H1 (cell line): Measurements from ENCODE around the gene LEKR1. TPM values are rescaled to one million over a fixed set of nuclear protein-coding genes. Genes with fewer than 3 reads are reported as not detected.

Experiments
- CTCF ChIA-PET: fragments of 300-600 bp; sonication (Branson Sonifier 250); formaldehyde crosslinking; loops from one replicate; lab custom pipeline; 2021; ENCODE audit not compliant: partially characterized antibody; lab: Charles Lee
- POLR2A ChIA-PET: fragments of 300-600 bp; sonication (Branson Sonifier 250); formaldehyde crosslinking; loops from one replicate; lab custom pipeline; 2021; ENCODE audit warnings: inconsistent platforms; ENCODE audit not compliant: partially characterized antibody; lab: Charles Lee
- DNase-seq, 2 experiments: peaks; one replicate each; pipeline versions ENCODE4 v3.0.0 to v3.0.0-alpha.2; 2010 to 2022; ENCODE audit warnings: low spot score in 2 of 2, low read depth in 1 of 2, mixed read lengths in 1 of 2
- FAIRE-seq: peaks from 2 replicates; lab custom pipeline; 2011; peaks lifted over from hg19 to GRCh38; lab: Jason Lieb, UNC
- H2AFZ ChIP-seq: 2 replicates; pipeline ENCODE4 v1.8.1; 2012; ENCODE audit warnings: low read length, inconsistent platforms
- H2AK5ac ChIP-seq: 2 replicates; pipeline ENCODE4 v1.6.1; 2013; ENCODE audit warnings: low read depth, low read length
- H2BK120ac ChIP-seq: replicated peaks from 2 replicates; pipeline ENCODE3; 2013; ENCODE audit warnings: low read depth, low read length, inconsistent platforms
- H2BK12ac ChIP-seq: 2 replicates; pipeline ENCODE4 v1.6.1; 2013; ENCODE audit warnings: low read depth, low read length
- H2BK15ac ChIP-seq: 2 replicates; pipeline ENCODE4 v1.6.1; 2013; ENCODE audit warnings: low read length
- H2BK20ac ChIP-seq: 2 replicates; pipeline ENCODE4 v1.6.1; 2013; ENCODE audit warnings: low read length
- H2BK5ac ChIP-seq: 2 replicates; pipeline ENCODE4 v1.6.1; 2013; ENCODE audit warnings: low read depth, low read length
- H3K14ac ChIP-seq: 2 replicates; pipeline ENCODE4 v1.6.1; 2013; ENCODE audit warnings: inconsistent platforms; ENCODE audit not compliant: insufficient read length
- H3K18ac ChIP-seq: 2 replicates; pipeline ENCODE4 v1.6.1; 2013; ENCODE audit warnings: low read length; ENCODE audit errors: extremely low read depth
- H3K23ac ChIP-seq: 2 replicates; pipeline ENCODE4 v1.6.1; 2013; ENCODE audit warnings: inconsistent platforms; ENCODE audit not compliant: insufficient read length
- H3K23me2 ChIP-seq: 2 replicates; pipeline ENCODE4 v1.6.1; 2013; ENCODE audit warnings: low read depth, low read length
- H3K27ac ChIP-seq: 2 replicates; pipeline ENCODE4 v1.6.1; 2011; ENCODE audit warnings: low read depth, low read length, inconsistent platforms
- H3K27me3 ChIP-seq, 4 experiments: replicated peaks in 1 of 4; 1 replicate in 1 of 4; 2 replicates in 3 of 4; pipeline versions ENCODE4 v1.6.1 to v1.8.1; 2011 to 2013; ENCODE audit warnings: low read length in 3 of 4, mild to moderate bottlenecking in 3 of 4, inconsistent platforms in 2 of 4, mixed read lengths in 2 of 4, moderate library complexity in 1 of 4; ENCODE audit not compliant: control insufficient read depth in 3 of 4, insufficient read depth in 3 of 4; ENCODE audit errors: extremely low read depth in 1 of 4
- H3K36me3 ChIP-seq, 4 experiments: 2 replicates each; pipeline versions ENCODE4 v1.6.1 to v1.8.1; 2011 to 2013; ENCODE audit warnings: mild to moderate bottlenecking in 4 of 4, low read length in 3 of 4, moderate library complexity in 2 of 4, control low read depth in 1 of 4, inconsistent platforms in 1 of 4; ENCODE audit not compliant: insufficient read depth in 4 of 4, control insufficient read depth in 2 of 4
- H3K4ac ChIP-seq: replicated peaks from 2 replicates; pipeline ENCODE3; 2013; ENCODE audit warnings: low read length, low read depth, mixed read lengths, inconsistent platforms; ENCODE audit not compliant: insufficient read length
- H3K4me1 ChIP-seq, 4 experiments: replicated peaks in 1 of 4; 1 replicate in 1 of 4; 2 replicates in 3 of 4; pipeline versions ENCODE4 v1.6.1 to v1.8.1; 2011 to 2013; ENCODE audit warnings: low read length in 3 of 4, inconsistent platforms in 2 of 4, mixed read lengths in 1 of 4; ENCODE audit not compliant: insufficient read depth in 4 of 4, control insufficient read depth in 3 of 4
- H3K4me2 ChIP-seq, 2 experiments: 2 replicates each; pipeline versions ENCODE4 v1.6.1 to v1.8.1; 2011 to 2013; ENCODE audit warnings: low read depth in 2 of 2, low read length in 2 of 2, control low read depth in 1 of 2, inconsistent platforms in 1 of 2, mild to moderate bottlenecking in 1 of 2; ENCODE audit not compliant: insufficient read depth in 1 of 2
- H3K4me3 ChIP-seq, 4 experiments: fragments of 200-600, 300-600 bp in 1 of 4; sonication (generic), shearing (Covaris generic), sonication (Bioruptor Twin) in 1 of 4; 2 replicates each; pipeline versions ENCODE4 v1.5.1 to v1.8.1; 2011 to 2016; ENCODE audit warnings: low read length in 4 of 4, low read depth in 3 of 4, control low read depth in 2 of 4, inconsistent platforms in 2 of 4, mild to moderate bottlenecking in 2 of 4, mixed read lengths in 1 of 4, moderate library complexity in 1 of 4; ENCODE audit not compliant: insufficient read depth in 2 of 4; ENCODE audit errors: extremely low read depth in 1 of 4
- H3K56ac ChIP-seq: replicated peaks from 2 replicates; pipeline ENCODE3; 2013; ENCODE audit warnings: low read depth, mild to moderate bottlenecking, mixed read lengths, low read length, inconsistent platforms; ENCODE audit not compliant: insufficient read length
- H3K79me1 ChIP-seq: 2 replicates; pipeline ENCODE4 v1.6.1; 2013; ENCODE audit warnings: low read depth, low read length, control low read depth
- H3K79me2 ChIP-seq, 2 experiments: 2 replicates each; pipeline versions ENCODE4 v1.6.1 to v1.8.1; 2012 to 2013; ENCODE audit warnings: low read length in 2 of 2, mild to moderate bottlenecking in 2 of 2, inconsistent platforms in 1 of 2; ENCODE audit not compliant: insufficient read depth in 2 of 2, control insufficient read depth in 1 of 2
- H3K9ac ChIP-seq, 4 experiments: replicated peaks in 1 of 4; 1 replicate in 1 of 4; 2 replicates in 3 of 4; pipeline versions ENCODE4 v1.6.1 to v1.8.1; 2011 to 2013; ENCODE audit warnings: low read depth in 3 of 4, low read length in 3 of 4, control low read depth in 2 of 4, mild to moderate bottlenecking in 2 of 4, moderate library complexity in 2 of 4, inconsistent platforms in 1 of 4; ENCODE audit errors: extremely low read depth in 1 of 4
- H3K9me3 ChIP-seq, 2 experiments: 2 replicates each; pipeline versions ENCODE4 v1.6.1 to v1.8.1; 2012 to 2013; ENCODE audit warnings: mild to moderate bottlenecking in 2 of 2, moderate library complexity in 2 of 2, control low read depth in 1 of 2, inconsistent platforms in 1 of 2, low read depth in 1 of 2, low read length in 1 of 2, mixed read lengths in 1 of 2; ENCODE audit not compliant: insufficient read depth in 2 of 2
- H4K20me1 ChIP-seq, 2 experiments: replicated peaks in 1 of 2; 2 replicates each; pipeline versions ENCODE3 to v1.8.1; 2011 to 2013; ENCODE audit warnings: inconsistent platforms in 2 of 2, low read length in 2 of 2, mild to moderate bottlenecking in 1 of 2; ENCODE audit not compliant: insufficient read depth in 2 of 2, control insufficient read depth in 1 of 2
- H4K5ac ChIP-seq: 2 replicates; pipeline ENCODE4 v1.6.1; 2013; ENCODE audit warnings: low read length, low read depth, mixed read lengths, inconsistent platforms; ENCODE audit not compliant: insufficient read length
- H4K8ac ChIP-seq: 2 replicates; pipeline ENCODE4 v1.8.0; 2013; ENCODE audit warnings: mild to moderate bottlenecking, moderate library complexity, low read length, inconsistent platforms; ENCODE audit not compliant: insufficient read depth; ENCODE audit errors: extremely low read depth
- H4K91ac ChIP-seq: replicated peaks from 2 replicates; pipeline ENCODE3; 2013; ENCODE audit warnings: low read length, mixed read lengths, inconsistent platforms; ENCODE audit not compliant: insufficient read length
- BRCA1 ChIP-seq: IDR thresholded peaks from 2 replicates; pipeline ENCODE4 v1.6.1; 2012; ENCODE audit warnings: low read depth, low read length, improper control_type of control experiment
- CBX5 ChIP-seq: fragments of 300-800, 300-1000 bp; sonication (generic); IDR thresholded peaks from 2 replicates; pipeline ENCODE4 v1.7.1; 2016; ENCODE audit warnings: antibody characterized with exemption, low read length, low read depth
- CBX8 ChIP-seq: fragments of 300-800, 300-1000 bp; sonication (generic); IDR thresholded peaks from 2 replicates; pipeline ENCODE4 v1.7.1; 2016; ENCODE audit warnings: low read depth, low read length, borderline replicate concordance
- E2F6 ChIP-seq: IDR thresholded peaks from 2 replicates; pipeline ENCODE4 v1.6.1; 2012; ENCODE audit warnings: inconsistent platforms
- HDAC6 ChIP-seq: IDR thresholded peaks from one replicate; pipeline ENCODE4 v1.7.1; 2012; ENCODE audit warnings: low read depth, mild to moderate bottlenecking, inconsistent platforms, low read length, moderate library complexity
- JUN ChIP-seq: IDR thresholded peaks from 2 replicates; pipeline ENCODE4 v1.6.1; 2011; ENCODE audit warnings: low read depth, mild to moderate bottlenecking, improper control_type of control experiment, low read length
- PHF8 ChIP-seq: fragments of 200-600 bp; sonication (generic); conservative IDR thresholded peaks from 2 replicates; pipeline ENCODE4 v1.7.1; 2012; ENCODE audit warnings: low read depth, mild to moderate bottlenecking, inconsistent platforms, low read length, moderate library complexity
- POLR2AphosphoS5 ChIP-seq: IDR thresholded peaks from 2 replicates; pipeline ENCODE4 v1.6.1; 2011; ENCODE audit warnings: low read depth, low read length
- RFX5 ChIP-seq: IDR thresholded peaks from 2 replicates; pipeline ENCODE4 v1.6.1; 2011; ENCODE audit warnings: low read depth, low read length, improper control_type of control experiment, borderline replicate concordance
- RXRA ChIP-seq: IDR thresholded peaks from 2 replicates; pipeline ENCODE4 v1.6.1; 2011; ENCODE audit warnings: low read depth, mild to moderate bottlenecking, low read length, moderate library complexity; ENCODE audit not compliant: insufficient read depth
- SRF ChIP-seq: IDR thresholded peaks from 2 replicates; pipeline ENCODE4 v1.6.1; 2011; ENCODE audit warnings: mild to moderate bottlenecking, low read depth, low read length, moderate library complexity
- TAF7 ChIP-seq: optimal IDR thresholded peaks from 2 replicates; pipeline ENCODE3; 2011; ENCODE audit warnings: low read depth, mild to moderate bottlenecking, inconsistent platforms, low read length, moderate library complexity, borderline replicate concordance
- USF2 ChIP-seq: IDR thresholded peaks from 2 replicates; pipeline ENCODE4 v1.6.1; 2011; ENCODE audit warnings: low read length, improper control_type of control experiment
- WGBS, 2 experiments: shearing (Covaris generic) in 1 of 2; methylation state at CpG; one replicate each; pipeline versions ENCODE4 v1.1.6 to v1.1.7; 2013 to 2015; ENCODE audit warnings: low lambda C conversion rate in 2 of 2, mixed read lengths in 2 of 2, inconsistent platforms in 1 of 2, low coverage in 1 of 2, missing lambda C conversion rate in 1 of 2; ENCODE audit not compliant: insufficient replicate concordance in 2 of 2, insufficient coverage in 1 of 2, insufficient read length in 1 of 2; ENCODE audit errors: extremely low coverage in 1 of 2, missing lambda C conversion rate in 1 of 2; 5-methylcytosine and 5-hydroxymethylcytosine counted together
- polyA plus RNA-seq, 7 experiments: library from polyadenylated mRNA; depleted of rRNA in 3 of 7; stranded (reverse) in 5 of 7; unstranded in 2 of 7; fragments of >200 nt in 5 of 7; fragments of 200-250 nt in 2 of 7; gene quantifications; 1 replicate in 5 of 7; 2 replicates in 1 of 7; 4 replicates in 1 of 7; pipeline versions ENCODE4 v1.2.1 to v1.2.3, GENCODE V29; 2011 to 2013; ENCODE audit warnings: missing spikeins in 2 of 7, mixed read lengths in 2 of 7
- total RNA-seq: library from RNA; stranded (reverse); fragmentation: NEBNext Ultra II Directional; extraction: Animal tissue kit (Norgen Biotek cat#: 25700); gene quantifications from 2 replicates; pipeline ENCODE4 v1.2.1, GENCODE V29; 2021

LEKR1 gene
- total and polyA plus RNA-seq, 2 of the 8 experiments (the other 6 are each of a cell fraction or from before 2014, with no cell fraction given): 0.08 TPM; not detected in 1

- POLR2A ChIA-PET: no interaction called here
- Histone ChIP-seq H2BK15ac (no peak overlapping the region), H4K91ac (no peak overlapping the region)
Observed at GRCh38 chr3:156973954-156974353, 147.8 kb downstream of the LEKR1 start.

More at GRCh38 chr3:156973954-156974353, 147.8 kb downstream of the LEKR1 start:
- Histone ChIP-seq H2BK120ac (no peak overlapping the region), H2AFZ (no peak overlapping the region), H2BK5ac (no peak overlapping the region), H3K23ac (no peak overlapping the region), H4K20me1 (no peaks in the 10 kb centered on the region), H3K4me3 (no peak overlapping the region), H3K14ac (no peak overlapping the region), H3K4me2 (no peak overlapping the region), H4K5ac (no peak overlapping the region), H3K9ac (no peak overlapping the region), H3K79me2 (no peaks in the 10 kb centered on the region), H3K9me3 (no peaks in the 10 kb centered on the region), H3K4me1 (peaks cover 0 to 4% (median 0%) of the 10 kb centered on the region in 4 experiments; a peak in 2 of 7 replicates), H3K56ac (no peak overlapping the region), H3K36me3 (no peaks in the 10 kb centered on the region), H3K18ac (no peak overlapping the region), H2AK5ac (no peak overlapping the region), H3K27ac (no peak overlapping the region), H3K27me3 (no peaks in the 10 kb centered on the region), H3K23me2 (no peaks in the 10 kb centered on the region), H4K8ac (no peak overlapping the region), H3K79me1 (no peaks in the 10 kb centered on the region), H3K4ac (no peak overlapping the region), H2BK20ac (no peak overlapping the region), H2BK12ac (no peak overlapping the region)
- no peak for FAIRE-seq
- DNase-seq: no peak
- 91% methylated on average over 2 of the region's 2 CpGs; no CpG with 5 or more reads in 1 of the 2 experiments for WGBS, 2 experiments
- CTCF ChIA-PET: interaction anchor here (0.6 to 1.1 kb wide), 4 partner anchors 46 to 459 kb away, joined by 3 read pairs; no protein-coding TSS in a partner anchor
- TF ChIP-seq RXRA: no peak
- TF ChIP-seq USF2: no peak
- no peak for TF ChIP-seq RFX5
- no peak for TF ChIP-seq HDAC6
- no peak for TF ChIP-seq TAF7
- no peak for TF ChIP-seq CBX8
- no peak for TF ChIP-seq CBX5
- no peak for TF ChIP-seq E2F6
- TF ChIP-seq SRF: no peak
- no peak for TF ChIP-seq POLR2AphosphoS5
- TF ChIP-seq JUN: no peak
- TF ChIP-seq PHF8: no peak
- no peak for TF ChIP-seq BRCA1
